Measurements from ENCODE around the gene ASTN2. TPM values are rescaled to one million over a fixed set of nuclear protein-coding genes. Genes with fewer than 3 reads are reported as not detected.

The ASTN2 gene
- total and polyA plus RNA-seq, 9 donors: 1.8 to 6.4 (median 3.2) TPM

GRCh38 chr9:116686135-116686534 is 728.7 kb downstream of the ASTN2 start:
- intact Hi-C loops (cut with DNase I): no loop called here
- no peaks in the 10 kb centered on the region for H3K36me3 ChIP-seq
- H3K27ac ChIP-seq: no peak overlapping the region
- TF ChIP-seq CTCF (IDR thresholded peaks at IDR 0.05) (no peak), EP300 (IDR thresholded peaks at IDR 0.05) (no peak), POLR2A (IDR thresholded peaks at IDR 0.05) (no peak)
- H3K9me3 ChIP-seq: no peaks in the 10 kb centered on the region
- H3K4me1 ChIP-seq (ENCODE audit: insufficient read depth): peaks cover 11% of the 10 kb centered on the region
- H3K27me3 ChIP-seq: no peaks in the 10 kb centered on the region
- no peak overlapping the region for H3K4me3 ChIP-seq
- DNase-seq: no peak

GRCh38 chr9:116685166-116685565 is 729.7 kb downstream of the ASTN2 start:
- no peak for DNase-seq
- Histone ChIP-seq H3K4me3 (no peak overlapping the region), H3K4me1 (ENCODE audit: insufficient read depth) (peaks cover 11% of the 10 kb centered on the region), H3K36me3 (no peaks in the 10 kb centered on the region), H3K9me3 (no peaks in the 10 kb centered on the region), H3K27ac (no peak overlapping the region), H3K27me3 (no peaks in the 10 kb centered on the region)
- WGBS, 3 donors: 68 to 76% (median 76%) methylated on average over 4 of the region's 4 CpGs
- no peak for TF ChIP-seq EP300 (IDR thresholded peaks at IDR 0.05)
- TF ChIP-seq CTCF (IDR thresholded peaks at IDR 0.05): no peak
- TF ChIP-seq POLR2A (IDR thresholded peaks at IDR 0.05): no peak
- intact Hi-C loops (cut with DNase I): no loop called here

- intact Hi-C loops (cut with DNase I): no loop called here
- Histone ChIP-seq H3K4me1 (ENCODE audit: insufficient read depth) (peaks cover 5% of the 10 kb centered on the region), H3K36me3 (no peaks in the 10 kb centered on the region), H3K27me3 (no peaks in the 10 kb centered on the region), H3K27ac (no peak overlapping the region), H3K4me3 (no peak overlapping the region), H3K9me3 (no peaks in the 10 kb centered on the region)
- TF ChIP-seq POLR2A (IDR thresholded peaks at IDR 0.05): no peak
- no peak for TF ChIP-seq CTCF (IDR thresholded peaks at IDR 0.05)
- TF ChIP-seq EP300 (IDR thresholded peaks at IDR 0.05): no peak
- DNase-seq: no peak
Measured at GRCh38 chr9:116683535-116683934, 731.3 kb downstream of the ASTN2 start.

GRCh38 chr9:116674210-116674980 is 740.5 kb downstream of the ASTN2 start:
- WGBS, 3 donors: 87 to 94% (median 91%) methylated on average over 5 of the region's 5 CpGs
- intact Hi-C loops (cut with DNase I): no loop called here
- TF ChIP-seq CTCF (IDR thresholded peaks at IDR 0.05) (no peak), POLR2A (IDR thresholded peaks at IDR 0.05) (no peak), EP300 (IDR thresholded peaks at IDR 0.05) (no peak)

More at GRCh38 chr9:116674210-116674980, 740.5 kb downstream of the ASTN2 start:
- Histone ChIP-seq H3K27ac (no peak overlapping the region), H3K27me3 (no peaks in the 10 kb centered on the region), H3K9me3 (no peaks in the 10 kb centered on the region), H3K36me3 (no peaks in the 10 kb centered on the region), H3K4me1 (ENCODE audit: insufficient read depth) (no peaks in the 10 kb centered on the region), H3K4me3 (no peak overlapping the region)
- no peak for DNase-seq
